Testis (tissue), 3 donors: ENCODE results near the gene EIF4G3. TPM values are rescaled to one million over a fixed set of nuclear protein-coding genes. Genes with fewer than 3 reads are reported as not detected.
A peak's percentile ranks its signal among the peaks of the same experiment; 100 is the strongest.

Source experiments
- DNase-seq: peaks from one replicate; pipeline ENCODE4 v3.0.0-alpha.2; 2019
- H3K27ac ChIP-seq, 2 donors: fragments of 200-600 bp; sonication (generic); one replicate each; pipeline ENCODE4 v1.5.1; 2019
- H3K27me3 ChIP-seq: fragments of 200-600 bp; sonication (generic); one replicate; pipeline ENCODE4 v1.5.1; 2019
- H3K36me3 ChIP-seq: fragments of 200-600 bp; sonication (generic); one replicate; pipeline ENCODE4 v1.5.1; 2017; ENCODE audit warnings: low read depth; ENCODE audit errors: missing control alignments
- H3K4me1 ChIP-seq: fragments of 200-600 bp; sonication (generic); one replicate; pipeline ENCODE4 v1.5.1; 2019
- H3K4me3 ChIP-seq, 2 donors: fragments of 200-600 bp; sonication (generic); one replicate each; pipeline ENCODE4 v1.5.1; 2017 to 2019
- H3K9me3 ChIP-seq: fragments of 200-600 bp; sonication (generic); one replicate; pipeline ENCODE4 v1.5.1; 2017
- POLR2A ChIP-seq: fragments of 450-650 bp; IDR thresholded peaks from one replicate; pipeline ENCODE4 v1.6.1; 2017; ENCODE audit warnings: antibody characterized with exemption, mild to moderate bottlenecking, moderate library complexity
- WGBS, 2 donors: methylation state at CpG; one replicate each; pipeline ENCODE4 v1.1.5; 2018; 5-methylcytosine and 5-hydroxymethylcytosine counted together
- intact Hi-C: fragments of 100-400 bp; cut with DNase I; formaldehyde crosslinking; loops from one replicate; pipeline ENCODE4 v1.15.1; 2023; ENCODE audit warnings: low total_unique reads
- polyA plus RNA-seq: library from polyadenylated mRNA; stranded (reverse); fragments of 350-450 nt; fragmentation: Illumina TruSeq; extraction: RNeasy Lipid Tissue Mini Kit (QIAGEN cat#74804); gene quantifications from one replicate; pipeline ENCODE4 v1.2.3, GENCODE V29; 2014; ENCODE audit warnings: low read depth, low replicate concordance; ENCODE audit not compliant: insufficient read depth
- total RNA-seq, 2 donors: library from RNA; depleted of rRNA; stranded (reverse); fragments of >200 nt; gene quantifications; one replicate each; pipeline ENCODE4 v1.2.3, GENCODE V29; 2016
- TF ChIP-seq, protein P1 (sequence below), 3 experiments: fragments of 450-650 bp in 2 of 3; fragments of 200-600 bp in 1 of 3; sonication (generic) in 1 of 3; IDR thresholded peaks; one replicate each; pipeline ENCODE4 v1.5.1; 2016 to 2019; ENCODE audit warnings: antibody characterized with exemption in 3 of 3, mild to moderate bottlenecking in 2 of 3, moderate library complexity in 1 of 3

Gene EIF4G3
- total and polyA plus RNA-seq, 3 donors from 2014 or later = 146 to 198 (median 165) TPM

DNA sequence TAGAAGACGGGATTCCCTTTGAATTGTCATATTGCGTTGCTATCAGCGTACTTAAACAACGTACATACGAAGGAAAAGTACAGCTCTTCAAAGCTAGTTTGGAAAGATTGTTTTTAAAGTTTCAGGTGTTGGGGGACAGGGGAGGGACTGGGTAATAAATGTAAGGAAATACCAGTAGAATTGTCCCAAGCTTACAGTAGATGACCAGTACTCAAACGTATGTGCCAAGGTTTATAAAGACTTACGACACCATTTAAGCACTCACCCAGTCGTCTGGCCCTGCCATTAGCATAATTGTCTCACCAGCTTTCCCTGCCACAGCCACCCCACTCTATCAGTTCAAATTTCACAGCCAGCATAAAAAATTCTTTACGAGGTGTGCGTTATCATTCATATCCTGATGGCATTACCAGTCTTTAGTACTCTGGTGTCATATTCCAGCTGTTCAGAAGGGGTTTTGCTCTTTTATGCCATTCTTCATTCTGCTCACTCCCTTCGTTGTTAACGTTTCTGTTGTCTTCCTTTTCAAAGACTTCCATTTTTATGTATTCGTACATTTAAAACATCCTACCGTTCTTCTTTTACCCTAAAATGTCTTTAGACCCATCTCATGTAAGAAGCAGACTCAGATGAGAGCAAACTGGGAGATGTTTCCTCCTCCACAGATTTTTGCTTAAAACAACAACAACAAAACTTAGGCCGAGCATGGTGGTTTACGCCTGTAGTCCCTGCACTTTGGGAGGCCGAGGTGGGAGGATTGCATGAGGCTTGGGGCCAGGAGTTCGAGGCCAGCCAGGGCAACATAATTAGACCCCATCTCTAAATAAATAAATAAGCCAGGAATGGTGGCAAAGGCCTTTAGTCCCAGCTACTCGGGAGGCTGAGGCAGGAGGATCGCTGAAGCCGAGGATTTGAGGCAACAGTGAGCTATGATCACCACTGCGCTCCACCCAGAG is 388.6 kb downstream of the EIF4G3 start:
- Histone ChIP-seq H3K4me1 (peaks cover 23% of the 10 kb centered on the region), H3K9me3 (no peaks in the 10 kb centered on the region), H3K36me3 (no peaks in the 10 kb centered on the region), H3K27me3 (no peaks in the 10 kb centered on the region), H3K27ac (peak overlapping the region; percentile 94 to 99), H3K4me3 (peak overlapping the region; percentile 76 to 98)
- no peak for TF ChIP-seq POLR2A
- TF ChIP-seq, protein P1, sequence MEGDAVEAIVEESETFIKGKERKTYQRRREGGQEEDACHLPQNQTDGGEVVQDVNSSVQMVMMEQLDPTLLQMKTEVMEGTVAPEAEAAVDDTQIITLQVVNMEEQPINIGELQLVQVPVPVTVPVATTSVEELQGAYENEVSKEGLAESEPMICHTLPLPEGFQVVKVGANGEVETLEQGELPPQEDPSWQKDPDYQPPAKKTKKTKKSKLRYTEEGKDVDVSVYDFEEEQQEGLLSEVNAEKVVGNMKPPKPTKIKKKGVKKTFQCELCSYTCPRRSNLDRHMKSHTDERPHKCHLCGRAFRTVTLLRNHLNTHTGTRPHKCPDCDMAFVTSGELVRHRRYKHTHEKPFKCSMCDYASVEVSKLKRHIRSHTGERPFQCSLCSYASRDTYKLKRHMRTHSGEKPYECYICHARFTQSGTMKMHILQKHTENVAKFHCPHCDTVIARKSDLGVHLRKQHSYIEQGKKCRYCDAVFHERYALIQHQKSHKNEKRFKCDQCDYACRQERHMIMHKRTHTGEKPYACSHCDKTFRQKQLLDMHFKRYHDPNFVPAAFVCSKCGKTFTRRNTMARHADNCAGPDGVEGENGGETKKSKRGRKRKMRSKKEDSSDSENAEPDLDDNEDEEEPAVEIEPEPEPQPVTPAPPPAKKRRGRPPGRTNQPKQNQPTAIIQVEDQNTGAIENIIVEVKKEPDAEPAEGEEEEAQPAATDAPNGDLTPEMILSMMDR (IDR thresholded peaks at IDR 0.05) = no peak
- no peak for DNase-seq
- 32 to 35% methylated on average over 22 of the region's 22 CpGs for WGBS, 2 donors
- intact Hi-C loops = no loop called here

DNA sequence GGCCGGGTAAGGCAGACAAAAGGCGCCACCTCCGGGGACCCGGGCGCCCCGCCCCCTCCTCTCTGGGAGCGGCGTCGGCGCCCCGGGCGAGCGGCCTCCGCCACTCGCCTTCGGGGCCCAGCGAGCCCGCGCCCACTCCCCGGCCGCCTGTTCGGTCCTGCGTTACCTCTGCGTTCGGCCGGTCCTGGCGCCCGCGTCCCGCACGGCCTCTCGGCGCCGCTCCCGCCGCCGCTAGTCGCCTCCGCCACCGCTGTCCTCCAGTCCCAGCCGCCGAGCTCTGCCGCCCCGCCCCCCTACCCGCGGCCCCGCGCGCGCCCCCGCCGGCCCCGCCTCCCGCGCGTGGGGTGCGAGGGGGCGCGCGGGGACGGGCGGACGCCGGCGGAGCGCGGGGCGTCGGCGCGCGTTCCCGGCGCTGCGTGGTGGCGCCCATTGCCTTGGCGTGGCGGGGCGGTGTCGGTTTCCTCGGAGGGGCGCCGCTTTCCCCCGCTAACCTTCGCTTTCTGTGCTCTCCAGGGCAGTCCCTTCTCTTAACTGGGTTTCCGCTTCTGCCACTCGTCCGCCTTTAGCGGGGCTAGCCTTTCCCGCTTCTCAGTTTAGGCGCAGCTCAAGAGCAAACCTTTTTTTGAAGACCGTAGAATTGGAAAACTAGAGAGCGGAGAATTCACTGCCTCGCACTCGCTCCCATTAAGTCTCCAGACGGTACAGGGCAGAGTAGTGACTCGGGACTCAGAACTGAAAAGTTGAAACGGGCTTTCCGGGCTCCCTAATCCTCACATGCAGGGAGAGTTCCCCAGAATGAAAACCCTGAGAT is 389.5 kb downstream of the EIF4G3 start, which contains the start of gene HP1BP3:
Gene HP1BP3, minus strand, starts transcription at position 279 of the 811 bp plus-strand sequence. CDS start 6,867 bp downstream, outside the sequence.
- Histone ChIP-seq H3K27me3 (no peaks in the 10 kb centered on the region), H3K9me3 (no peaks in the 10 kb centered on the region), H3K27ac (peak within 1 kb of the TSS; percentile 96 to 99), H3K36me3 (no peaks in the 10 kb centered on the region), H3K4me3 (peak within 1 kb of the TSS; percentile 76 to 98), H3K4me1 (peaks cover 14% of the 10 kb centered on the region)
- 1 to 2% methylated on average over 33 to 62 of the region's 99 CpGs for WGBS, 2 donors
- DNase-seq = peak; percentile 77
- intact Hi-C loops = no loop called here
- TF ChIP-seq POLR2A = no peak
- TF ChIP-seq, protein P1 (IDR thresholded peaks at IDR 0.05) = no peak

DNA sequence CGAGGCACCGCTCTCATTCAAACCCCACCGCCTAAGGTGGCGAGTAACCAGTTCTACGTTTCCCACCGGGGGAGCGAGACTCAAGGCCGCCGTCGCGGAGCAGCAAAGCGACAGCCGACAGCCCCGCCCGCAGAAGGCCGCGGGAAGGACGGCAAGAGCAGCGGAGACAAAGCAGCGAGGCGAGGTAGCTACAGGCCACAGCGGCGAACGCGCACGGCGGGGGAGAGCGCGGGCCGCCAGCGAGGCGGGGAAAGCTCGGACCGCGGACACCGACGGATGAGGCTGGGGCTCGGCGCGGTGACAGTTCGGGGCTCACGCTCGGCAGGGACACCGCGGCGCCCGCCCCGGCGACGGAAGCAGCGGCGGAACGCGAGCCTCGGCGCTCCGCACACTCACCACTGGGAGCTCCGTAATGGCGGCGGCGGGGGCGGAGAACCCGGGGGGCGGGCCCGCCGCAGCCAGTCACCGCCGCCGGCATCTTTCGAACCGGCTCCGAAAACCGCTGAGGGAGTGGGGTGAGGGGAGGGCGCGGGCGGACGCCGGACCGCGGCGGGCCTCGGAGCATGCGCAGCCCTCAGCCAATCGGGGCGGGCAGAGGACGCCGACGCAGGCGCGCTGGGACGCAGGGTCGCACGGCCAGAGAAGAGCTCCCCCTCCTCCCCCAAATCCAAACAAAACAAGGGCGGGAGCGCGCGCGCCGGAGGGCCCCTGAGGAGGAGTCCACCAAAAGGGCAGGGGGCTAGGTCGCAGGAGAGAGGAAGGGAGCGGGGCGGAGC is 390.3 kb downstream of the EIF4G3 start:
- Histone ChIP-seq H3K27me3 (no peaks in the 10 kb centered on the region), H3K4me1 (peaks cover 9% of the 10 kb centered on the region), H3K36me3 (no peaks in the 10 kb centered on the region), H3K4me3 (peak overlapping the region; percentile 76 to 98), H3K9me3 (no peaks in the 10 kb centered on the region), H3K27ac (peak overlapping the region; percentile 96 to 99)
- DNase-seq = peak; percentile 93
- intact Hi-C loops = no loop called here
- 0% methylated on average over 16 to 71 of the region's 102 CpGs for WGBS, 2 donors
- TF ChIP-seq, protein P1 (IDR thresholded peaks at IDR 0.05) = no peak
- peak; percentile 72 for TF ChIP-seq POLR2A

DNA sequence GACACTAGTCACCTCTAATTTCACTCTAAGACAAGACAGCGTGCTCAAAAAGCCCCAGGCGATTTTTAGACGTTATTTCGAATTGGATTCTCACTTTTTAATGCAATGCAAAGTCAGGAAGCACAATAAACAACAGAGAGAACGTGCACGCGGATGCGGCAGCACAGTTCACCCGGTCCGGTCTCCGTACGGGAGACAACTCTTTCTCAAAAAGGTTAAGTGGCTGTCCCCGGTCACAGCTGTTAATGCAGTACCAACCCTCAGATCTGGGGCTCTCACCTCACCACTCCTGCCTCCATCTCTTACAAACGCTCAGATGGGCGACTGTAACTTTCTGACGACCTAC is 390.8 kb downstream of the EIF4G3 start:
- peak overlapping the region; percentile 96 to 99 for H3K27ac ChIP-seq
- no peaks in the 10 kb centered on the region for H3K27me3 ChIP-seq
- WGBS, 2 donors = 1% methylated on average over 16 of the region's 16 CpGs
- H3K9me3 ChIP-seq = no peaks in the 10 kb centered on the region
- no peaks in the 10 kb centered on the region for H3K36me3 ChIP-seq
- TF ChIP-seq, protein P1 (IDR thresholded peaks at IDR 0.05) = no peak
- TF ChIP-seq POLR2A = no peak
- DNase-seq = no peak
- intact Hi-C loops = no loop called here
- H3K4me3 ChIP-seq = peak overlapping the region; percentile 76 to 98
- peaks cover 10% of the 10 kb centered on the region for H3K4me1 ChIP-seq
